ENCODE measurements around the gene NCSTN. TPM values are rescaled to one million over a fixed set of nuclear protein-coding genes. Genes with fewer than 3 reads are reported as not detected.

Gene NCSTN
- polyA plus RNA-seq, 1 donor (not counting 4 experiments of a cell fraction or from before 2014, with no cell fraction given) = 111 TPM

GRCh38 chr1:160398823-160399222, 55.6 kb downstream of the NCSTN start:
- Histone ChIP-seq H3K9me1 (ENCODE audit: control insufficient read depth, extremely low read depth, insufficient read depth, low read length) (peaks cover 2% of the 10 kb centered on the region), H3K4me1 (ENCODE audit: control insufficient read depth, extremely low read depth, insufficient read depth, low read length) (peaks cover 32% of the 10 kb centered on the region), H3K79me2 (ENCODE audit: control insufficient read depth, insufficient read depth, low read length) (peaks cover 3% of the 10 kb centered on the region), H2AFZ (ENCODE audit: control insufficient read depth, low read length) (peak overlapping the region; percentile 60), H3K27ac (ENCODE audit: control insufficient read depth, insufficient read depth, low read length) (peak overlapping the region; percentile 7), H3K9me3 (ENCODE audit: control insufficient read depth, low read depth, low read length) (no peaks in the 10 kb centered on the region), H3K4me3 (ENCODE audit: control insufficient read depth in 2 of 3, extremely low read depth in 1 of 3, insufficient read depth in 2 of 3, low read depth in 1 of 3, low read length in 3 of 3) (no peak overlapping the region), H3K4me2 (ENCODE audit: control insufficient read depth, extremely low read depth, insufficient read depth, low read depth, low read length) (peak overlapping the region; percentile 14), H4K20me1 (ENCODE audit: control insufficient read depth, extremely low read depth, insufficient read depth, low read length) (no peaks in the 10 kb centered on the region), H3K36me3 (ENCODE audit: control insufficient read depth in 2 of 2, extremely low read depth in 1 of 2, insufficient read depth in 2 of 2, low read length in 2 of 2) (no peaks in the 10 kb centered on the region), H3K9ac (ENCODE audit: control insufficient read depth, extremely low read depth, insufficient read depth, low read length) (no peak overlapping the region), H3K27me3 (ENCODE audit: control insufficient read depth, extremely low read depth, insufficient read depth, low read length) (no peaks in the 10 kb centered on the region)
- no peak for DNase-seq (ENCODE audit: low read depth, low spot score)
- FAIRE-seq = peak; percentile 90
- dilution Hi-C loops (cut with MboI; ENCODE audit: extremely low pct_ligation_motif_present, low sequenced_read_pairs) = no loop called here
- TF ChIP-seq EZH2 (IDR thresholded peaks at IDR 0.05; ENCODE audit: low read length) (no peak), CTCF (optimal IDR thresholded peaks at IDR 0.05 in 1 of 3, IDR thresholded peaks at IDR 0.05 in 1 of 3, conservative IDR thresholded peaks at IDR 0.05 in 1 of 3; ENCODE audit: extremely low read depth in 1 of 3, insufficient read depth in 2 of 3, low read length in 3 of 3) (no peak)

GRCh38 chr1:160399544-160400222, 56.5 kb downstream of the NCSTN start:
- TF ChIP-seq EZH2 (IDR thresholded peaks at IDR 0.05; ENCODE audit: low read length) (no peak), CTCF (optimal IDR thresholded peaks at IDR 0.05 in 1 of 3, IDR thresholded peaks at IDR 0.05 in 1 of 3, conservative IDR thresholded peaks at IDR 0.05 in 1 of 3; ENCODE audit: extremely low read depth in 1 of 3, insufficient read depth in 2 of 3, low read length in 3 of 3) (no peak)
- Histone ChIP-seq H3K4me3 (ENCODE audit: control insufficient read depth in 2 of 3, extremely low read depth in 1 of 3, insufficient read depth in 2 of 3, low read depth in 1 of 3, low read length in 3 of 3) (peak overlapping the region; percentile 57 to 67 (median 66)), H3K36me3 (ENCODE audit: control insufficient read depth in 2 of 2, extremely low read depth in 1 of 2, insufficient read depth in 2 of 2, low read length in 2 of 2) (no peaks in the 10 kb centered on the region), H3K9me3 (ENCODE audit: control insufficient read depth, low read depth, low read length) (no peaks in the 10 kb centered on the region), H3K9ac (ENCODE audit: control insufficient read depth, extremely low read depth, insufficient read depth, low read length) (peak overlapping the region; percentile 76), H4K20me1 (ENCODE audit: control insufficient read depth, extremely low read depth, insufficient read depth, low read length) (no peaks in the 10 kb centered on the region), H3K27me3 (ENCODE audit: control insufficient read depth, extremely low read depth, insufficient read depth, low read length) (no peaks in the 10 kb centered on the region), H2AFZ (ENCODE audit: control insufficient read depth, low read length) (peak overlapping the region; percentile 92), H3K9me1 (ENCODE audit: control insufficient read depth, extremely low read depth, insufficient read depth, low read length) (peaks cover 2% of the 10 kb centered on the region), H3K27ac (ENCODE audit: control insufficient read depth, insufficient read depth, low read length) (peak overlapping the region; percentile 70), H3K4me1 (ENCODE audit: control insufficient read depth, extremely low read depth, insufficient read depth, low read length) (peaks cover 41% of the 10 kb centered on the region), H3K79me2 (ENCODE audit: control insufficient read depth, insufficient read depth, low read length) (peaks cover 3% of the 10 kb centered on the region), H3K4me2 (ENCODE audit: control insufficient read depth, extremely low read depth, insufficient read depth, low read depth, low read length) (peak overlapping the region; percentile 89)
- FAIRE-seq (no peak), DNase-seq (ENCODE audit: low read depth, low spot score) (no peak)
- dilution Hi-C loops (cut with MboI; ENCODE audit: extremely low pct_ligation_motif_present, low sequenced_read_pairs) = no loop called here
